Right atrium auricular region (tissue), 2 donors: Measurements from ENCODE around the gene AKAP13. TPM values are rescaled to one million over a fixed set of nuclear protein-coding genes. Genes with fewer than 3 reads are reported as not detected.

Experiments
- DNase-seq: peaks from one replicate; pipeline ENCODE4 v3.0.0-alpha.2; 2019; ENCODE audit warnings: low spot score
- H3K27ac ChIP-seq, 2 donors: fragments of 200-600 bp; sonication (generic); 1 replicate in 1 of 2; 2 replicates in 1 of 2; pipeline ENCODE4 v1.5.1; 2016 to 2019
- H3K27me3 ChIP-seq, 2 donors: fragments of 200-600 bp; sonication (generic); one replicate each; pipeline versions ENCODE4 v1.5.1 to v1.6.0; 2017 to 2019
- H3K36me3 ChIP-seq: fragments of 200-600 bp; sonication (generic); one replicate; pipeline ENCODE4 v1.5.1; 2016
- H3K4me1 ChIP-seq, 2 donors: fragments of 200-600 bp; sonication (generic); one replicate each; pipeline versions ENCODE4 v1.5.1 to v1.6.0; 2017 to 2019
- H3K4me3 ChIP-seq, 2 donors: fragments of 200-600 bp; sonication (generic); 1 replicate in 1 of 2; 2 replicates in 1 of 2; pipeline ENCODE4 v1.5.1; 2017 to 2019; ENCODE audit warnings: mild to moderate bottlenecking in 1 of 2, moderate library complexity in 1 of 2
- H3K9me3 ChIP-seq, 2 donors: fragments of 200-600 bp; sonication (generic); one replicate each; pipeline ENCODE4 v1.5.1; 2019
- CTCF ChIP-seq, 2 donors: fragments of 200-600 bp; sonication (generic); IDR thresholded peaks; one replicate each; pipeline ENCODE4 v1.5.1; 2019; ENCODE audit warnings: antibody characterized with exemption in 2 of 2
- total RNA-seq, 2 donors: library from RNA; depleted of rRNA; stranded (reverse); fragments of >200 nt; gene quantifications; one replicate each; pipeline ENCODE4 v1.1.0, GENCODE V29; 2016

AKAP13 gene
- total RNA-seq, 2 donors from 2014 or later: 293 to 339 TPM

GRCh38 chr15:85443046-85443445, 62.6 kb downstream of the AKAP13 start:
- Histone ChIP-seq H3K4me3 (no peak overlapping the region), H3K36me3 (no peaks in the 10 kb centered on the region), H3K27ac (peak overlapping the region; percentile 21 to 68), H3K4me1 (peaks cover 0 to 48% of the 10 kb centered on the region in 2 donors), H3K27me3 (no peaks in the 10 kb centered on the region), H3K9me3 (no peaks in the 10 kb centered on the region)
- no peak for TF ChIP-seq CTCF (IDR thresholded peaks at IDR 0.05)
- DNase-seq: no peak

GRCh38 chr15:85443593-85444087, 63.2 kb downstream of the AKAP13 start:
- H3K9me3 ChIP-seq: no peaks in the 10 kb centered on the region
- no peaks in the 10 kb centered on the region for H3K36me3 ChIP-seq
- no peak for DNase-seq
- no peaks in the 10 kb centered on the region for H3K27me3 ChIP-seq
- H3K27ac ChIP-seq: peak overlapping the region; percentile 32 to 68
- no peak overlapping the region for H3K4me3 ChIP-seq
- peaks cover 0 to 48% of the 10 kb centered on the region in 2 donors for H3K4me1 ChIP-seq
- TF ChIP-seq CTCF (IDR thresholded peaks at IDR 0.05): no peak

- Histone ChIP-seq H3K4me1 (peaks cover 0 to 48% of the 10 kb centered on the region in 2 donors), H3K36me3 (no peaks in the 10 kb centered on the region), H3K4me3 (no peak overlapping the region), H3K27me3 (no peaks in the 10 kb centered on the region), H3K27ac (peak overlapping the region; percentile 32 to 68), H3K9me3 (no peaks in the 10 kb centered on the region)
- no peak for TF ChIP-seq CTCF (IDR thresholded peaks at IDR 0.05)
- DNase-seq: no peak
These were observed 63.8 kb downstream of the AKAP13 start for GRCh38 chr15:85444122-85444745.

- no peak for DNase-seq
- peak overlapping the region in 1 of 2 donors; percentile 68 for H3K27ac ChIP-seq
- no peaks in the 10 kb centered on the region for H3K27me3 ChIP-seq
- TF ChIP-seq CTCF (IDR thresholded peaks at IDR 0.05): no peak
- H3K4me1 ChIP-seq: peaks cover 0 to 48% of the 10 kb centered on the region in 2 donors
- no peaks in the 10 kb centered on the region for H3K36me3 ChIP-seq
- no peaks in the 10 kb centered on the region for H3K9me3 ChIP-seq
- H3K4me3 ChIP-seq: no peak overlapping the region
These were observed 65.0 kb downstream of the AKAP13 start for GRCh38 chr15:85445361-85445760.

GRCh38 chr15:85451099-85451700, 70.8 kb downstream of the AKAP13 start:
- no peak for DNase-seq
- no peaks in the 10 kb centered on the region for H3K27me3 ChIP-seq
- no peaks in the 10 kb centered on the region for H3K9me3 ChIP-seq
- H3K27ac ChIP-seq: no peak overlapping the region
- no peak for TF ChIP-seq CTCF (IDR thresholded peaks at IDR 0.05)
- peaks cover 0 to 37% of the 10 kb centered on the region in 2 donors for H3K4me1 ChIP-seq
- H3K36me3 ChIP-seq: no peaks in the 10 kb centered on the region
- no peak overlapping the region for H3K4me3 ChIP-seq
